Body of pancreas (tissue), 4 donors: ENCODE results near the gene KRT81.

ENCODE experiments used
- POLR2A ChIP-seq, 3 donors: fragments of 450-650 bp; IDR thresholded peaks; one replicate each; pipeline ENCODE4 v1.6.1; 2016; ENCODE audit warnings: antibody characterized with exemption in 3 of 3, mild to moderate bottlenecking in 2 of 3
- TF ChIP-seq, protein P1 (sequence below), 7 experiments: fragments of 450-650 bp in 4 of 7; fragments of 200-600 bp in 3 of 7; sonication (generic) in 3 of 7; IDR thresholded peaks; one replicate each; pipeline ENCODE4 v1.5.1; 2016 to 2019; ENCODE audit warnings: antibody characterized with exemption in 7 of 7

DNA sequence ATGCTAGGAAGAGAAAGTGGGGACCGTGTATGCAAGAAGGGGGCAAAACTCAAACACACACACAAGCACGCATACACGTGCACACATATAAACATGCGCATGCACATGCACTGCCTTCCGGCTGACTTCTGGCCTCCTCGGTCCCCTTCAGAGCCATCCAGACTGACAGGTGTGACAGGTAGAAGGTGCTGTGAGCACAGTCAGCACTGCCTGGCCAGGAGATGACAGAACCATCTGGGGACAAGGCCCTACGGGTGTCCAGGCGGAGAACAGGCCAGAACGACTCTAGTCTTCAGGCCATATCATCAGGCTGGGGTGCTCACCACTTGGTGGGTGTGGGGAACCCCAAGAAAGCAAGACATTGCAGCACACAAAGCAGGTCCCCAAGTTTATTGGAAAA lies 22.6 kb upstream of the KRT81 start:
- TF ChIP-seq, protein P1, sequence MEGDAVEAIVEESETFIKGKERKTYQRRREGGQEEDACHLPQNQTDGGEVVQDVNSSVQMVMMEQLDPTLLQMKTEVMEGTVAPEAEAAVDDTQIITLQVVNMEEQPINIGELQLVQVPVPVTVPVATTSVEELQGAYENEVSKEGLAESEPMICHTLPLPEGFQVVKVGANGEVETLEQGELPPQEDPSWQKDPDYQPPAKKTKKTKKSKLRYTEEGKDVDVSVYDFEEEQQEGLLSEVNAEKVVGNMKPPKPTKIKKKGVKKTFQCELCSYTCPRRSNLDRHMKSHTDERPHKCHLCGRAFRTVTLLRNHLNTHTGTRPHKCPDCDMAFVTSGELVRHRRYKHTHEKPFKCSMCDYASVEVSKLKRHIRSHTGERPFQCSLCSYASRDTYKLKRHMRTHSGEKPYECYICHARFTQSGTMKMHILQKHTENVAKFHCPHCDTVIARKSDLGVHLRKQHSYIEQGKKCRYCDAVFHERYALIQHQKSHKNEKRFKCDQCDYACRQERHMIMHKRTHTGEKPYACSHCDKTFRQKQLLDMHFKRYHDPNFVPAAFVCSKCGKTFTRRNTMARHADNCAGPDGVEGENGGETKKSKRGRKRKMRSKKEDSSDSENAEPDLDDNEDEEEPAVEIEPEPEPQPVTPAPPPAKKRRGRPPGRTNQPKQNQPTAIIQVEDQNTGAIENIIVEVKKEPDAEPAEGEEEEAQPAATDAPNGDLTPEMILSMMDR (IDR thresholded peaks at IDR 0.05) = no peak
- TF ChIP-seq POLR2A (IDR thresholded peaks at IDR 0.05) = no peak
